GM23248 (cell line): ENCODE results near the gene TMEM139. TPM values are rescaled to one million over a fixed set of nuclear protein-coding genes. Genes with fewer than 3 reads are reported as not detected.
A peak's percentile ranks its signal among the peaks of the same experiment; 100 is the strongest.

Experiments
- DNase-seq: peaks from one replicate; pipeline ENCODE4 v3.0.0-alpha.2; 2015
- H2AFZ ChIP-seq: fragments of 200-600 bp; sonication (generic); 2 replicates; pipeline ENCODE4 v1.6.1; 2016; ENCODE audit warnings: antibody characterized with exemption
- H3F3A ChIP-seq: fragments of 200-600 bp; sonication (generic); 2 replicates; pipeline ENCODE4 v1.6.1; 2016; ENCODE audit warnings: mild to moderate bottlenecking, antibody characterized with exemption, mixed run types; ENCODE audit not compliant: insufficient read depth
- H3K27ac ChIP-seq: fragments of 200-600 bp; sonication (generic); 2 replicates; pipeline ENCODE4 v1.5.1; 2016; ENCODE audit warnings: mild to moderate bottlenecking
- H3K27me3 ChIP-seq: fragments of 200-600 bp; sonication (generic); replicated peaks from 2 replicates; pipeline ENCODE4 v1.6.1; 2016; ENCODE audit warnings: mild to moderate bottlenecking; ENCODE audit not compliant: insufficient read depth
- H3K36me3 ChIP-seq: fragments of 200-600 bp; sonication (generic); 2 replicates; pipeline ENCODE4 v1.6.1; 2016; ENCODE audit warnings: low read depth, mild to moderate bottlenecking
- H3K4me1 ChIP-seq: fragments of 200-600 bp; sonication (generic); 2 replicates; pipeline ENCODE4 v1.6.1; 2016; ENCODE audit warnings: mild to moderate bottlenecking; ENCODE audit not compliant: insufficient read depth
- H3K4me2 ChIP-seq: fragments of 200-600 bp; sonication (generic); one replicate; pipeline ENCODE4 v1.6.1; 2016; ENCODE audit warnings: mild to moderate bottlenecking; ENCODE audit not compliant: unreplicated experiment
- H3K4me3 ChIP-seq: fragments of 200-600 bp; sonication (generic); 2 replicates; pipeline ENCODE4 v1.5.1; 2016; ENCODE audit warnings: mild to moderate bottlenecking
- H3K79me2 ChIP-seq: fragments of 200-600 bp; sonication (generic); 2 replicates; pipeline ENCODE4 v1.6.1; 2016; ENCODE audit warnings: mild to moderate bottlenecking; ENCODE audit not compliant: insufficient read depth
- H3K9ac ChIP-seq: fragments of 200-600 bp; sonication (generic); 2 replicates; pipeline ENCODE4 v1.6.1; 2016; ENCODE audit warnings: mild to moderate bottlenecking
- H3K9me2 ChIP-seq: fragments of 200-600 bp; sonication (generic); 2 replicates; pipeline ENCODE4 v1.6.1; 2016; ENCODE audit warnings: mixed run types, mild to moderate bottlenecking, moderate library complexity; ENCODE audit not compliant: insufficient read depth
- H3K9me3 ChIP-seq: fragments of 200-600 bp; sonication (generic); one replicate; pipeline ENCODE4 v1.6.1; 2017; ENCODE audit warnings: low read depth
- H4K20me1 ChIP-seq: fragments of 200-600 bp; sonication (generic); 2 replicates; pipeline ENCODE4 v1.6.0; 2016; ENCODE audit not compliant: insufficient read depth
- EZH2 ChIP-seq: fragments of 200-600 bp; sonication (generic); IDR thresholded peaks from 2 replicates; pipeline ENCODE4 v1.6.1; 2018; ENCODE audit warnings: antibody characterized with exemption, mild to moderate bottlenecking; ENCODE audit not compliant: insufficient read depth, poor library complexity, severe bottlenecking
- EZH2phosphoT487 ChIP-seq: fragments of 200-600 bp; sonication (generic); IDR thresholded peaks from 2 replicates; pipeline ENCODE4 v1.6.1; 2018; ENCODE audit warnings: antibody characterized with exemption, moderate library complexity, mild to moderate bottlenecking, low read depth; ENCODE audit not compliant: insufficient read depth
- WGBS, 2 experiments: methylation state at CpG; one replicate each; pipeline ENCODE4 v1.1.6; 2015 to 2017; ENCODE audit warnings: low lambda C conversion rate in 2 of 2, low coverage in 1 of 2; ENCODE audit errors: missing lambda C conversion rate in 2 of 2; 5-methylcytosine and 5-hydroxymethylcytosine counted together
- in situ Hi-C: fragments of 300-500 bp; cut with MboI; formaldehyde crosslinking; loops from 2 replicates; pipeline ENCODE4 v1.15.0; 2020
- polyA plus RNA-seq: library from polyadenylated mRNA; unstranded; fragments of >200 nt; fragmentation: Nextera tagmentation; extraction: Ambion mirVana; gene quantifications from 2 replicates; pipeline ENCODE4 v1.2.1, GENCODE V29; 2016
- total RNA-seq: library from RNA; depleted of rRNA; stranded (reverse); fragments of >200 nt; shearing (Covaris generic); gene quantifications from 2 replicates; pipeline ENCODE4 v1.2.3, GENCODE V29; 2014

Gene TMEM139
- total and polyA plus RNA-seq, 2 experiments from 2014 or later: not detected

DNA sequence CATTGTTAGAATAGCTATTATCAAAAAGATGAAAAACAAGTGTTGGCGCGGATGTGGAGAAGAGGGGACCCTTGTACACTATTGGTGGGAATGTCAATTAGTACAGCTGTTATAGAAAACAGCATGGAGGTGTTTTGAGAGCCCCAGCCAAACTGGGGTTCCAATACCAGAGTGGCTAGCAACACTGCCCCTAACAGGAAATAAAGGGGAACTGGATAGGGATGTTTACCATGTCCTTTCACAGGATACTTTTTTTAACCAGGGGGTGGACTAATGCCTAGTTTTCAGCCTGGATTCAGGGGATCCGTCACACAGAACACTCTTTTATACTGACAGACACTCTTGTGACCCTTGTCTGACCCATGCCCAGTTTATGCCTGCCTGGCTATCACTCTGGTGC, 28.4 kb upstream of the TMEM139 start:
- no peaks in the 10 kb centered on the region for H3K36me3 ChIP-seq
- no peak overlapping the region for H3K9ac ChIP-seq
- no peaks in the 10 kb centered on the region for H3K79me2 ChIP-seq
- 72 to 75% methylated on average over 3 of the region's 3 CpGs for WGBS, 2 experiments
- no peak overlapping the region for H3K4me3 ChIP-seq
- no peak overlapping the region for H3K4me2 ChIP-seq
- DNase-seq: no peak
- H3K27ac ChIP-seq: no peak overlapping the region
- in situ Hi-C loops: no loop called here
- no peaks in the 10 kb centered on the region for H3K9me2 ChIP-seq
- TF ChIP-seq EZH2phosphoT487 (no peak), EZH2 (no peak)
- no peaks in the 10 kb centered on the region for H3K9me3 ChIP-seq
- no peaks in the 10 kb centered on the region for H3F3A ChIP-seq
- H4K20me1 ChIP-seq: no peaks in the 10 kb centered on the region
- no peaks in the 10 kb centered on the region for H3K4me1 ChIP-seq
- no peak overlapping the region for H2AFZ ChIP-seq
- no peaks in the 10 kb centered on the region for H3K27me3 ChIP-seq

GRCh38 chr7:143256932-143257331, 27.8 kb upstream of the TMEM139 start:
- Histone ChIP-seq H3K4me1 (no peaks in the 10 kb centered on the region), H3K27ac (no peak overlapping the region), H3K36me3 (no peaks in the 10 kb centered on the region), H3K27me3 (no peaks in the 10 kb centered on the region), H4K20me1 (no peaks in the 10 kb centered on the region), H3K79me2 (no peaks in the 10 kb centered on the region), H3F3A (no peaks in the 10 kb centered on the region), H2AFZ (no peak overlapping the region), H3K4me2 (no peak overlapping the region), H3K4me3 (no peak overlapping the region), H3K9ac (no peak overlapping the region), H3K9me2 (no peaks in the 10 kb centered on the region), H3K9me3 (no peaks in the 10 kb centered on the region)
- WGBS, 2 experiments: 76 to 81% methylated on average over 4 of the region's 4 CpGs
- TF ChIP-seq EZH2: no peak
- no peak for TF ChIP-seq EZH2phosphoT487
- in situ Hi-C loops: no loop called here
- DNase-seq: no peak

DNA sequence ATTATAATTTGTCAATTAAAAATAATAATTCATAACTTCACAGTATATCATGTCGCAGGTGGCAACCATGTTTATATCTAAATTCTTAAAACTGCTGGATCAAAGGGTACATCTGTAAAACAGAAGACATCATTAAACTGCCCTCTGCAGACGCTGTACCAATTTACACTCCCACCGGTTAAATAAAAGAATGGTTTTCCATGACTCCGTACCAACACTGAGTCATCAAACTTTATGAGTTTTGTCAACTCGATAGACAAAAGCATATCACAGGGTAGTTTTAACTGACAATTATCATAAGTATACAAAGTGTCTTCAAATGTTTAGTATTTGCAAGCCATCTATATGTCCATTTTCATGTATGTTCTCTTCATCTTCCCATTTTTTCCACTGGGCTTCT, 27.3 kb upstream of the TMEM139 start:
- H3K9ac ChIP-seq: no peak overlapping the region
- no peak overlapping the region for H3K27ac ChIP-seq
- no peak for TF ChIP-seq EZH2
- no peak for TF ChIP-seq EZH2phosphoT487
- no peaks in the 10 kb centered on the region for H3K9me2 ChIP-seq
- 36% methylated on average over 5 of the region's 5 CpGs for WGBS, 2 experiments
- no peak overlapping the region for H2AFZ ChIP-seq
- H3K36me3 ChIP-seq: no peaks in the 10 kb centered on the region
- no peak overlapping the region for H3K4me3 ChIP-seq
- no peaks in the 10 kb centered on the region for H3K4me1 ChIP-seq
- no peaks in the 10 kb centered on the region for H3K9me3 ChIP-seq
- no peaks in the 10 kb centered on the region for H4K20me1 ChIP-seq
- no peaks in the 10 kb centered on the region for H3K27me3 ChIP-seq
- peak; percentile 30 for DNase-seq
- H3F3A ChIP-seq: no peaks in the 10 kb centered on the region
- in situ Hi-C loops: no loop called here
- H3K79me2 ChIP-seq: no peaks in the 10 kb centered on the region
- H3K4me2 ChIP-seq: no peak overlapping the region

DNA sequence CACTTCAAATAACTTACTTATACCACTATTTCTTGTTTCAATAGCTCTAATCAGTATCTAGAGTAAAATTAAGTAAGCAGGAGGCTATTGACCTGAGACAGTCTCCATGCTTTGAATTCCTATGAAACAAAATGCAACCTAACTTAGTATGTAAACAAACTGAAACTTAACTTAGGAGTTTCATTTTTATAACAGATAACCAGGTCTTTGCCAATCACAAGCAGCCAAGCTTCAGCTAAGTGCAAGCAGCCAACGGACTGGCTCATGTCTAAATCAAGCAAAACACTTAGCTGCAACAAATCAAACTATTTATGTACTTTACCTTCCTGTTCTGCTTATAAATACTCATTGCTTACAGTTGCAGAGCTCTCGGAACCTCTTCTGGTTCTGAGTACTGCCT, 25.9 kb upstream of the TMEM139 start:
- peak overlapping the region; percentile 54; the same call in 1 of the 2 replicates for H2AFZ ChIP-seq
- no peak overlapping the region for H3K9ac ChIP-seq
- H3K27ac ChIP-seq: no peak overlapping the region
- no peaks in the 10 kb centered on the region for H3K9me3 ChIP-seq
- WGBS, 2 experiments: 57 to 58% methylated on average over 2 of the region's 2 CpGs
- no peaks in the 10 kb centered on the region for H3F3A ChIP-seq
- TF ChIP-seq EZH2phosphoT487: no peak
- TF ChIP-seq EZH2: no peak
- H3K36me3 ChIP-seq: no peaks in the 10 kb centered on the region
- H3K9me2 ChIP-seq: no peaks in the 10 kb centered on the region
- in situ Hi-C loops: no loop called here
- H3K79me2 ChIP-seq: peaks cover 5% of the 10 kb centered on the region; the same call in 1 of the 2 replicates
- H3K4me2 ChIP-seq: no peak overlapping the region
- H4K20me1 ChIP-seq: no peaks in the 10 kb centered on the region
- H3K27me3 ChIP-seq: no peaks in the 10 kb centered on the region
- no peaks in the 10 kb centered on the region for H3K4me1 ChIP-seq
- no peak for DNase-seq
- no peak overlapping the region for H3K4me3 ChIP-seq

DNA sequence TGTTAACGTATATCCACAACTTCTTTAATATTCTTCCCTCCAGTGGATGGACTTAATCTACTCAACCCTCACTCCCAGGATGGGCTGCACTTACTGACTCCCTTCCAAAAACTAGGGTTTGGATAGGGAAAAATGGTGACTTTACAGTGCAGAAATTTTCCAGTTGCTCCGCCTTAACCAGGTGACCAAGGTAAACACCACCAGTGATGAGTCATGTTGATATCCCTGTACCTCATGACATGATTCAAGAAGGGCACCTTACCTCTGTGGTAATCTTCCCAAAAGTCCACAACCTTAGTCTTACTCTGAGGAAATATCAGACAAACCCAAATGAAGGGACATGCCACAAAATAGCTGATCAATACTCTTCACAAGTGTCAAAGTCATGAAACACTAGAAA, 25.0 kb upstream of the TMEM139 start:
- Histone ChIP-seq H3K27ac (no peak overlapping the region), H3K9ac (no peak overlapping the region), H3K9me3 (no peaks in the 10 kb centered on the region), H3K4me3 (no peak overlapping the region), H3K36me3 (no peaks in the 10 kb centered on the region), H3K9me2 (no peaks in the 10 kb centered on the region), H3F3A (no peaks in the 10 kb centered on the region), H3K4me1 (peaks cover 5% of the 10 kb centered on the region; the same call in 1 of the 2 replicates), H4K20me1 (no peaks in the 10 kb centered on the region), H3K4me2 (no peak overlapping the region), H2AFZ (no peak overlapping the region), H3K79me2 (peaks cover 12% of the 10 kb centered on the region), H3K27me3 (no peaks in the 10 kb centered on the region)
- in situ Hi-C loops: no loop called here
- no peak for DNase-seq
- no peak for TF ChIP-seq EZH2phosphoT487
- no peak for TF ChIP-seq EZH2
- 86 to 98% methylated on average over 2 of the region's 2 CpGs for WGBS, 2 experiments
